HL-60/S4 (cell line): ENCODE measurements around the gene TARBP1.
"Not testable (repeated sequence)": the region's sequence is repeated elsewhere in the genome, so short reads cannot be mapped to it uniquely, and the experiment has no call there.

ENCODE experiments used
- in situ Hi-C: fragments of 300-500 bp; cut with MboI; formaldehyde crosslinking; loops from 2 replicates; pipeline ENCODE4 v1.14.3; 2022; ENCODE audit warnings: low sequenced_read_pairs

Gene TARBP1

DNA sequence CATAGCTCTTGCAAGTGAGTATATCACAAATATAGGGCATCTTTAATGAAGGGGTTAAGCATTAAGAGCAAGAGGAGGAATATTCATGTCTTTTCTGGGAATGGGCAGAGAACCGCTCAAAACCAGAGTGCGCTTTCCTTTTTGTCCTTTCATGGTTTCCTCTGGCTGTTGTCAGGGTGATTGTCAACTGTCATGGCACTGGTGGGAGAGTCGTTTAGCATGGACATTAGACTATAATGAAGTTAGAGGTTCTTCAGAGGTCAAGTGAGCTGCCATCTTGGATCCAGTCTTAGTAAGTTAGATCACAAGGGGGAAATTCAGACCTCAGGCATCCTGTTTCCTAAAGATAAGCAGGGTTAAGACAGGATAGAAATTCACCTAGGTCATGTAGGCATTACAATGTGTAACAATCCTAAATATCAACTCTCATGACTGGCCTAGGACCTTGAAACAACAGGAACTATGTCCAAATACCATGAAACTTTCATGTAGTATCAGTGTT lies 117.8 kb downstream of the TARBP1 start:
- in situ Hi-C loops = no loop called here

DNA sequence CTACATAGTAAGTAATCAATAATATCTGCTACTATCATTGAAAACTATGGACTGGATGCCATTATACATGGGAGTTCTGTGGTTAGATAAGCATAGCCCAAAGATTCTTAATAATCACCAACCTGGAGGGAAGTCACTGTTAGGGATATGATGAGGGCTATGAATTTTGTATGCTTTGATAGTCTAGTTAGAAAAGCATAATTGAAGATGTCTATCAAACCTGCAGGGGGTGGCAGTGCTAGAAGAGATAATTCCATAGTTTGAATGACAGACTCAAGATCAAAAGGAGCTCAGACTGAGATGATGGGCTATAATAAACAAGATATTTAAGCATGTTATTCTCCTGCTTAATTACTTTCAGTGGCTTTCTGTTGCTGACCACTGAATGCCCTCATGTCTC lies 121.1 kb downstream of the TARBP1 start:
- in situ Hi-C loops = no loop called here

- in situ Hi-C loops = not testable (repeated sequence)
Measured at GRCh38 chr1:234356615-234357269, 122.2 kb downstream of the TARBP1 start.

- in situ Hi-C loops = no loop called here
Measured at GRCh38 chr1:234355782-234356510, 123.0 kb downstream of the TARBP1 start.

DNA sequence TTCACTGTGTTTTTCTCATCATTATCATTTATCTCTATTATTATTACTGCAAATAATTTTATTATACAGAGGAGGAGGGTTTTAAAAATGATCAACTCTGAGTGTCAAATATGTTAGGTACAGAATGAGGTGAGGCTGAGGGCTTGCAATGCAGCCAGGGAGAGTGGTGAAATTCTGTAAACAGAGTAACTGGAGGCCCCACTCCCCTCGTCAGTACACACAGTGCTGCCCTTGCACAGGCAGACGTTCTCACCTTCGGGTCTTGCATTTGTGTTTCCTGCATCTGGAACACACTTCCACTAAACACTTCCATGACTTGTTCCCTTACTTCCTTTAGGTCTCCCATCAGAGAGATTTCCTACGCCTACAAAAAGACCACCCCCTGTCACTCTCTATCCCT lies 130.0 kb downstream of the TARBP1 start:
- in situ Hi-C loops = loop anchor here (25.0 kb wide), 1 partner anchor 738 kb away; no protein-coding TSS in a partner anchor

DNA sequence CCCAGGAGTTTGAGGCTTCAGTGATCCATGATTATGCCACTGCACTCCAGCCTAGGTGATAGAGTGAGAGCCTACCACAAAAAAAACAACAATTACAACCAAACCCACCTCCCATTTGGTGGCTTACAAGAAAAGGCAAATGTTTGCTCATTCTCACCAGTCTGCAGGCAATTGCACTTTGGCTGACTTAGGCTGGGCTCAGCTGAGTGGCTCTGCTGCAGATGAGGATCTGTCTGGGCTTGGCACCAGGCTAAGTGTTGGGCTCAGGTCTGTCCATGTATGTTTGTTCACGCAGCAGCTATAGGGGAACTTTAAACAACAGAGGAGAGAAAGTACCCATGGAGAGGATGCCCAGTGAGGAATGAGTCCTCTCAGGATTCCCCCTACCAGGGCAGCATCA lies 133.7 kb downstream of the TARBP1 start:
- in situ Hi-C loops = loop anchor here (25.0 kb wide), 1 partner anchor 742 kb away; no protein-coding TSS in a partner anchor

DNA sequence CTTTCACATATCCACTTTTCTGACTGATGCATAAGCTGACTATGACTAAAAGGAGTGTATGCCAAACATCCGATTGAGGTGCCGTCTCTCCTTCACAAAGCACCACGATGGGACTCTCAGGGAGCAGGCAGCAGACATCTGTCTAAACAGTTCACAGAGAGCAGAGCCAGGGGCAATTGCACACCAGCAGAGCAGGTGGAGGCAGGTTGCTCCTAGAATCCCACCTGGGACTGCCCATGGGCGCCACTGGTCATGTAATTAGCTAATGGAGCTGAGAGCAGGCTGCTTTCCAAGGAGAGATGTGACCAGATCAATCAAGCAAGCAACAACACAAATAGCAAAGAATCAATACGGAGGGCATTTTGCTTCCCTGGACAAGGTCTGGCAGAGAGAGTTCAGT lies 136.2 kb downstream of the TARBP1 start:
- in situ Hi-C loops = loop anchor here (25.0 kb wide), 1 partner anchor 745 kb away; no protein-coding TSS in a partner anchor
